Skin of body (tissue), 2 donors: ENCODE results near the gene DOK6. TPM values are rescaled to one million over a fixed set of nuclear protein-coding genes. Genes with fewer than 3 reads are reported as not detected.
A peak's percentile ranks its signal among the peaks of the same experiment; 100 is the strongest.

Experiments
- DNase-seq: peaks from one replicate; lab custom pipeline; 2025; lab: John Stamatoyannopoulos, UW
- total RNA-seq: library from RNA; depleted of rRNA; stranded (reverse); fragments of >200 nt; gene quantifications from one replicate; pipeline ENCODE4 v1.2.3, GENCODE V29; 2014

The DOK6 gene
- total RNA-seq, 1 donor from 2014 or later, result 7.0 TPM

DNA sequence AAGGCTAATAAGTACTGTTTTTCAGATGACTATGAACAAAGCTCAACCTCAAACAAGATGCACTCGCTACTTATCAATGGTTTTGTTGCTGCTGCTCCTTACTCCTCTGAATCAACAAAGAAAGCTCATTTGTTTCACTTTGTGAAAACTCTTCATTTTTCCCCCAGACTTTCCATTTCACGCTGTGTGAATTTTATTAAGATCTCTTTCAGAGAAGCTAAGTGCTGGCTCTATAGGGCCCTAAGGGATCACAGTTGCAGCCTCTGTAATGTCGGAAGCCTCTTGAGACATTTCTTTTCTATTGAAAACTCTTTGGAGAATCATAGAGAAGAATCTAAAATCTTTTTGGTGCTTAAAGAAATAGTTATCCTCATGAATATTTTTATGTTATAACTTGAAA is 337.2 kb downstream of the DOK6 start:
- no peak for DNase-seq

DNA sequence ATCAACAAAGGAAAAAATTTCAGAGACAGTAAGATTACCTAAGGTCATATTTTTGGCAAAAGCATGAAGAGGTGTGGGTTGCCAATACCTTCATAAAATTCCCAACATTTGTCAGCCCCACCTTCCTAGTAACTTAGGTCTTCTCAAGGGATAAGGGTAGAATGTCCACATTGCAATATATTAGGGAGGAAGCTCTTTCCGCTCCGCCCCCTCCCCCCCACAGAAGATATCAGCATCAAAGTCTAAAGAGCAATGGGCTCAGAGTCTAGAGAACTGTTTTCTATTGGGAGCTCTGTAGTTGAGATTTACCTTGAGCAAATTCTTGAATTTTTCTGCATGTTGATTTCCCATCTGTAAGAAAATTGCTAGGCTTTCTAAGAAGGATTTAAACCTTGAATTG is 346.7 kb downstream of the DOK6 start:
- no peak for DNase-seq

DNA sequence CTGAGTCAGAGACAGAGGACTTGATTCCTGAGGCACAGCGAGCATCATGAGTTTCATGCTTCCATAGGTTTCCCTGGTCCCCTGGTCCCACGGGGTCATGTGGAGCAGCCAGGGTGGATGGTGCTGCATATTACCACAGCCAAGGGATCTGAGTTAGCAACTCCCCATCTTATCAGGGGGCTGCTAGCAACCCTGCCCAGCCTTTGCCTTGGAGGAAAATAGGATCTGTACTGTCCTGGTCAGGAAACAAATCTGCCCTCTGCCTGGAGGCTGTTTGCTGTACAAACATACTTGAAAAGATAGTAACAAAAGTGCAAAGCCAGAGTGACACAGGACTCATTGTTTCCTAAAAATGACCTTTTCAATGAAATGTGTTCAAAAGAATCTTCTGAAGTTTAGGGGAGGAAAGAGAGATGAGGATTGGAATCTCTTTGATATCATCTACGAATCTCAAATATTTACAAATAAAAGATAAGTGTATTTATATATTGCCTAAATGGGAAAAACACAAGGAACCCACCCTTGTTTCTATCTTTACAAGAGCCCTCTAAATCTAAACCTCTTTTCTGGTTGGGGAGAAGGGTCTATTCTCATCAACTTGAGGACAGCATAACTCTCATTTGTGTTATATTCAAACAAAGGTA is 352.2 kb downstream of the DOK6 start:
- no peak for DNase-seq

DNA sequence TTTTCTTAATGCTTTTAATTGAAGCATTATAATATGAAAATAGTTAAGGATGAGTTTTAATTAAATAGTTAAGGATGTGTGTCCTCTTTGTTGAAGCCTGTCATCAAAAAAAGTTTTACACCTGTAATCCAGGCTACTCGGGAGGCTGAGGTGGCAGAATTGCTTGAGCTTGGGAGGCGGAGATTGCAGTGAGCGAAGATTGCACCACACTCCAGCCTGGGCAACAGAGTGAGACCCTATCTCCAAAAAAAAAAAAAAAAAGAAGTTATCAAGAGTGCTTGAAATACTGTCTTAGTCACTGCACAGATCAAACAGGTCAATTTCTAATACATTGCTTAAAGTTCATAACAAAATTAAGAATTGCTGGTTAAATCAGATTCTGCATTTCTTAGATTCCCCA is 353.4 kb downstream of the DOK6 start:
- DNase-seq, result no peak

DNA sequence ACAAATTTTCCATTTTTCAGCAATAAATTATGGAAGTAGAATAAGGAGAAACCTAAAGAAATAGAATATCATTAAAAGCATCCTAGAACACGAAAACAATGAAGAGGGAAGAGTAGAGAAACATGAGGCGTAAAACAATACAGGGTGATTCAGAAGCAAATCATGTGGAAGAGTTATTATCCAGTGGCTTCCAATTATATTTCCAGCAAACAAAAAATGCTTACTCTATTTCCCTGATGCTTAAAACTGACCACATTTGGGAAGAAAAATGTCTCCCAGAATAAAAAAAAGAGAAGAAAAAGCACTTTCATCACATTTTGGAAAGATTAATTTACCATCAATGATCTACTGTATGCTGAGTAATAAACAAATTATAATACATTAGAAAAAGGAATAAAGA is 354.4 kb downstream of the DOK6 start:
- no peak for DNase-seq

DNA sequence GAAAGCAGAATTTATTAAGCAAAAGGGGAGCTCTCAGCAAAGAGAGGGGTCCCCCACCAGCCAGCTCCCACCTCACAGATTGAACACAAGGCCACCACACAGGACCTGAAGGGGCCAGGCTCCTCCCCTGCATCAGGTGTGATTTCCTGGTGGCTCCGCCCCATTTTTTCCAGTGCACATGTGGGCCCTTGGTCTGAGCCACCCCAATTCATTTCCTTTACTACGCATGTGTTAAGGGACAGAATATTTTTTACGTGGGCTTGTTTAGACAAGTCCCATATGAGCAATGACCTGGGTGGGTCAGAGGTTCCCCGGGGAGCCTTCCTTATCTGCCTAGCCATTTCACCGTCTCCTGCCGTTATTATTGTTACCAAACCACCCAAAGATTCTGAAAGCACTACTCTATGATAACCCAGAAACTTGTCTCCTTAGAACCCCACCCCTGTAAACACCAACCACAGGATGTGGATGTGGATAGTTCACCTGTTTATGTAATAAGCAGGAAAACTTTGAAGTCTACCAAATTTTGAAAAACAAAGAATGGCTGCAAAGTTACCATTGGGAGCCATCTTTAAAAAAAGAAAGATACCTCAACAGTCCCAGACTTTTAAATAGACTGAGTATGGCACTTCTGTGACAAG is 355.3 kb downstream of the DOK6 start:
- DNase-seq, result no peak

DNA sequence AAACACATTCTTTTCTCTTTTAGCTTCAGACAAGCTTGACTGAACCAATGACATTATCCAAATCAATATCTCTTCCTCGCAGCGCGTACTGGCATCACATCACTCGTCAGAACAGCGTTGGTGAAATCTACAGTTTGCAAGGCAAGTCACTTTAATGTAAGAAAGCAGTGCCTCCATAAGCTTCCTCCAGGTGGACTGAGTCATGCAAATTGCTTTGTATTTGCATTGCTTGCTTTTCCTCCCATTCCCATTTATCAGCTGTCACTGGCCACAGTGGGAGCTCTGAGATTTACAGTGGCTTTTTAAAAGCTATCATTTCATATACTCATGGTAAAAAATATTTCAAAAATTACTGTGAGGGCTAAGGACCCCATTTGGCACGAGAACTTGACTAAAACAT is 357.0 kb downstream of the DOK6 start:
- DNase-seq, result no peak

DNA sequence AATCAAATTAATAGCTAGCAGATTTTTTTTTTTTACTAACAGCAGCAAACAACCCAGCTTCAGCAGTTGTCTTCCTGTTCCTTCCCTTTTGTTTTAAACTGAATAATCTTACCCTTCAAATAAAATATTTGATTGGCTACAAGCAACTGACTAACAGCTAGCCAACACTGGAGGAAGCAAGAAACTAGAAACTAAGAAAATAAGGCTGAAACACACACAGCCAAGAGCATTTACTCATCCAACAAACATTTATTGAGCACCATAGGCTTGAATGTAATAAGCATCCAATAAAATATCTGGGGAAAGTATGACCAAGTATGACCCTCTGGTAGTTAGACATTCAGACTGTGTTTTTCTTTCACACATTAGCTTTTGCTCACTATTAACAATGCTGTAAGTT is 357.8 kb downstream of the DOK6 start:
- no peak for DNase-seq

DNA sequence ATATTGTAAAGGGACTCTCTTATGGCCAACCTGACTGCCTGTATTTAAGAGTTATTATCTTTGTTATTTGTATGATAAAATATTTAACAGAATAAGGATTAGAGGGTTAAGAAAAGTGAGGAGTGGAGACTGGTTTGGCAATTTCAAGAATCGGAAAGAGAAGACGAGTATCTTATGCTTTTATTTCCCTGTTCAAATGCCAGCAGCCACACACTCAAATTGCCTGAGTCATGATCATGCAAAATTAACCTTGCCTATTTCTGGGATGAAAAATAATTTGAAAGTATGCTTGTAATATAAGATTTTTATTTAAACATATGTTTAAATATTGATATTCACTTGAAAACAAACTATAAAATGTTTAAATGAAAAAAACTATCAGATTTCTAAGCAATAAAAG is 358.4 kb downstream of the DOK6 start:
- no peak for DNase-seq

DNA sequence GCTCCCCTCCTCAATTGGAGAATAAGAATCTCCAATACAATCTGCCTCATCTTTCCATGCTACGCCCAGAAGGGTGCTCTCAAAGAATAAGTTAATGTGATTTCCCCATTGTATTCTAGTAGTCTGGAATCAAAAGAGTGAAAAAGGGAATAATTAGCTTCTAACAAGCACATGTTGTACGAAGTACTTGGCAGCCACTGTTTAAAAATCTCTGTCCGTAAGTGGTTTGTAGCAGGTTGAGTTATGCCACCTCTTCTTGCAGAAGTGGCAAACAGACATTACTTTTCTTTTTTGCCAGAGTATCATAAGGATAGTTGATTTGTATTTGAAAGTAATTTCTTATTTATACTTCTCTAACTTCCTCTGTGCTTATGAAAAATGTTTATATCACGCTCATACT is 362.3 kb downstream of the DOK6 start:
- DNase-seq, result no peak

DNA sequence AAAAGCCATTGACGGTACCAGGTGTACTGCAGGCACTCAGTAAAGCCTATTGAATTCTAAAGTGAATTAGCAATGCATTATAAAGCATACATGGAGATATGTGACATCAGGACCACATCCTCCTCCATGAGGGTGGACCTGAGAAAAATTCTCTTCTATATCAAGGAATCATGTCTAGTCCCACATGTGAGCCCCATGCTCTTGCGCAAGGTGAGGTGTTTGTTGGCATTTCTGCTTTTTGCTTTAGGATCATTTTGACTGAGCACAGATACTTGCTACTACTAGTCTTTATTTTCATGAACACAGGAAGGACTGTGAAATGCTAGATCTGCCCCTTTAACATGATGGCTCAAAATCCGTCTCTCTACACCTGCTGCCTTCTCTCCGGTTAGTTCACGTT is 363.1 kb downstream of the DOK6 start:
- DNase-seq, result no peak

DNA sequence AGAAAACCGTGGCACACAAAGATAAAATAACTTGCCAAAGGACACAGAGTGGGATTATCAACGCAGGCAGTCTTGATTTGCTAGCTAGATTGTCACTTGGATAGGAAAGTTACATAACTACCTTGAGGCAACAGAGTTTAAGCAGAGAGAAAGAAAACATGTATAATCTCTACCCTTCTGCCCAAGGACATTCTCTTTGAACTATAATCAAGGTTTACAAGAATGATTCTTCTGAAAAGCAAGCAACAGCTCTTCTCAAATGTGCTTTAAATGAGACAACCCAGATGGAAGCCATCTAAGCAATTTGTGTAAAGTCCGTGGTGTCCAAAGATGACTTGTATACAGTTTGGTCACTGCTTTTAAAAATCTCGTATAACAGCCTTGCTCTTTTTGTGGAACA is 369.6 kb downstream of the DOK6 start:
- DNase-seq, result no peak

DNA sequence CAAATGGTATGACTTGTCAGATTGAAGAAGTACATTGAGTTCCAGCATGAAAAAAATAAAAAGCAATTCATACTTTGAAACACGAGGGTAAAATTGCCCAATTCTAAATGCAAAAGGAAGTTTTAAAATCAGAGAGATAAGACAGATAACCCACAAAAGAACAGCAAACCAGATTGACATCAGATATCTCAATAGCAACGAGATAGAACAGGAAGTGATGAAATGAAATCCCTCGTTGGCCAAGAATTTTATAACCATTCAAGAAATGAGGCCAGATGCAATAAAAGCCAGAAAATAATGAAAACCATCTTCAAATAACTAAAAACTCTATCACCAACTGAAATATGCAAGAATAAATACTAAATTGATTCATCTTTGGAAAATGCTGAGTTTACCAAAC is 374.1 kb downstream of the DOK6 start:
- DNase-seq, result peak; percentile 32

DNA sequence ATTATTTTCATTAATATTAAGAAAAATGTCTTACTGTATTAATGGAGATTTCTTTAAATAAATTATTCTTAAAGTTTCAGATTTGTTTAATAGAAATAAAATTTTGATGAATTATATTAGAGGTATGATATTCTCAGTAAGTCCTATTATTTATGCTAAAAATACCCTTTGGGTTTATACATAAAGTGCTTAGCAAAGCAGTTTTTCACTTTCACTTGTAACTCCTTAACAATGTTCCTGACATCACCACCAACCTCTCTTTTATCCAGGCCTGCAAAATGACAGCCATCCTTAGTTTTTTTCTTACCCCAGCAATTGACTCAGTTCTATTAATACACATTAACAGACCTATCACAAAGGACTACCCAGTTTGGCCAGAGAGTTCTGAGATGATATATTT is 376.6 kb downstream of the DOK6 start:
- DNase-seq, result no peak

DNA sequence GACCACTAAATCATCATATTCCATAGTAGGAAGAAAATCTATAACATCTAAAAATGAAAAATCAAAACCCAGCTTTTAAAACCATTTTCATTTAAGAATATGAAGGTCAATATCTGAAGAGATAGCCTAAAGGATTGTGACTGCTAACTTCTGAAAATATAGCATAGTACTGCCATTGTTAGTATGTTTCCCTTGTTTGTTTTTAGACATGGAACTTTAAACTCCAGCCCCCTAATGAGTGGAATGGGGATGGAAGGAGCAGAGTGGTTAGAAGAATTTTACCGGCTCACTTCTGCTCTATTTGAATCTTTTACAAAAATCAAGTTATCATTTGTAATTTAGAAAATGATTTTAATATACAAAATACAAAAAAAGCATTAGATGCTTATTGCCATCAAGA is 378.0 kb downstream of the DOK6 start:
- DNase-seq, result no peak

DNA sequence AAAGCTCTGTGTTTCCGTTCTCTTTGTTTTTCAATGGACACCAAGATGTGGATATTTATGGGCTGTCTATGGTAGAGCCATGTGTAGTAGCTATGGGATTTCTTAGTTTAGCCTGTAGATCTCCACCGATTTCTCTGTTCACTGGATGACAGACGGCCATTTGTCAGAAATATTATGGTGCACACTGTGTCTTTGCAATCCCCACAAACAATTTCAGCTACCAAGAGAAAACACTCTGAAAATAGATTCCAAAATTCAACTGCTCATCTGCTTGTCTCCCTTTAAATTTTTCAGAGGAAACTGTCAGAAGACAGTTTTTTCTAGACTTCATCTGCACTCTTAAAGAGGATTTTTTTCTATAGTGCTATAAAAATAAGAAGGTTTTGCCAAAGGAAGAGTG is 380.2 kb downstream of the DOK6 start:
- DNase-seq, result no peak

DNA sequence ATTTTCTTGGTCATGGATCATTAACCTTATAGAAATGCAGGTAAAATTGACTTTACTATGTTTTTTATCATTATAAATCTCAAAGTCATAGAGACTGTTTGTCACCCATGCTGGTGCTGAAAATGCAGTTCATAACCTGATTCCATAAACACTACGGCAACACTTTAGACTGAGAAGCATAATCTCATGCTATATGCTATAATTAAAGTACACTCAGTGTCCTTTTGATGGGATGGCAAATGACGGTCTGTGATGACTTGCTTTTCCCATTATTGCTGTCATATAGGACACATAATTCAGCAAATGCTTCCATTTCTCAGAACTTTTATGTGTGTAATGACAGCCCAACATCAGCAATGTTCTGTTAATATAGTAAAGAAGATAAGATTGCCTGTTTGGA is 384.1 kb downstream of the DOK6 start:
- no peak for DNase-seq

DNA sequence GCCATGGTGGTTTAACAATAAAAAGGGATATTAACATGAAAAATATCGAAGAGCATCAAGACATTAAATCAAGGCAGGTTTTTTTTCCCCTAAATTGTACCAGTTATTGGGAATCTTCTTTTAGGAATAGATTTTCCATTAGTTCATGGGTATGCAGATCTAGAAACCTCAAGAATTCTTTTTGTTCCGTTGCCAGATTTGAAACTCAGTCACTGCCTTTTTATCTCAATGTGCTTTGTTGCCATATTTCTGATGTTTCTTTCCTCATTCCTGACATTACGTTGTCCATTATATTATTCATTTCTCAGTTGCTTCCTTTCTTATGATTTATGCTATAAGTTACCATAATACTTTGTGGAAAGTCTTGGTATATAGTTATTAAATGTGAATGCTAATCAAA is 384.8 kb downstream of the DOK6 start:
- DNase-seq, result no peak

DNA sequence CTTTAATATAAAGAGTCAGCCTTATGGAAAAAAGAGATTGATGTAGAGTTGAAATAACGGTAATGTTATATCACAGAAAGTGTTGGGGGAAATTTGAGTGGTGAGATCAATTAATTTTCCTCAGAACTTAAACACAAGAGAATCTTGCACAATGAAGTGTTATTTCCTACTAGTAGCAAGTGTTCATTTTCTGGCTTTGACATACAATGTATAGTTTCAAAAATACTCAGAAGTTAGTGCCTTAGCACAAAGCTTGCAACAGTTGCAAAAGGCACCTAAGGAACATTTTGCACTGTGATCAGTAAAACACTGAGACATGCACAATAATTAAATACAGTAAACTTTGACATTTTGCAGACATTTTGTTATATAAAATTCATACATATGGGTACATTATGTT is 385.7 kb downstream of the DOK6 start:
- no peak for DNase-seq

DNA sequence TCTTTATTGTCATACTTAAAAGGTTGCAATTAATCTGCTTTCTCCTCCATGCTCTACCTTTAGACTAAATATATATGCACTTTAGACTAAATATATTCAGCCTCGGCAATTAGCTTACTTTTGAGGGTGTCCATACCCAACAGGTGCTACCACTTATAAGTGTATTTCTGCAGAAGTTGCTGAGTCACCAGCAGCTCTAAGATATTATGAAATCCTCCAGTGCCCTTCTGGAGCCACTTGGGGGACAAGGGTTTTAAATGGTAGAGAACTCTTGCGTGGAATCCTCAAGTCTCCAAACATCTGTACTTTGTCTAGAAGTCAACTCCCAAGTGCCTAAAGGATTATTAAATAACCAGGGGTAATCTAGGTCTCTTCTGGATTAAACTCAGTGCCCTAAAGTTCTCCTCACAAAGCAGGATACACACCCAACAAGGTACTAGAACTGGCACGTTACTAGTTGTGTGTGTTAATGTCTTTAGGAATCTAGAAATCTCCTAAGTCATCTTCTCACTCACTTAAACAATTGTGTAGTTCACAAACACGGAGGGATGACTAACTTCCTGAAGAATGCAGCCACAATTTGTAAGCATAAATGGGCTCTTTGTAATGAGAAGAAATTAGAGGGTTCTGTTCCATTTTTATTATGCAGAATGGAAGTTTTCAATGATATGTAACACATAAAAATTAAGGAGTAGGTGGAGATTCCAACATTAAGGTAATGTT is 387.3 kb downstream of the DOK6 start:
- no peak for DNase-seq

DNA sequence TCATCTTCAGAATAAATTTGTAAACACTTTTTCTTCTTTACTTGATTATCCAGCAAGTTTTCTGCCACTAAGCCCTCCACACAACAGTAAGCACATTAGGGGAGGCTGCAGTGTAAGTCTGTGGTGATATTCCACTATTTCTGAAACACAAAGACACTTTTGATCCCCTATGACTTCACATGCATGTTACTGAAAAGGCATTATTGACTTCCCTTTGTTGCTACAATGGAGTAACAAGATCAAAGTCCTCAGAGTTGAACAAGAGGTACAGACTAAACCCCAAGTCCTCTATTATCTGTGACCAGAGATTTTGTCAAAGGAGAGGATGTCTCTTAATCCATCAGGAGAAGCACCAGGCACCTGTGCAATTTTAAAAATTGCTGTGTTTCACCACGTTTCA is 389.1 kb downstream of the DOK6 start:
- no peak for DNase-seq

DNA sequence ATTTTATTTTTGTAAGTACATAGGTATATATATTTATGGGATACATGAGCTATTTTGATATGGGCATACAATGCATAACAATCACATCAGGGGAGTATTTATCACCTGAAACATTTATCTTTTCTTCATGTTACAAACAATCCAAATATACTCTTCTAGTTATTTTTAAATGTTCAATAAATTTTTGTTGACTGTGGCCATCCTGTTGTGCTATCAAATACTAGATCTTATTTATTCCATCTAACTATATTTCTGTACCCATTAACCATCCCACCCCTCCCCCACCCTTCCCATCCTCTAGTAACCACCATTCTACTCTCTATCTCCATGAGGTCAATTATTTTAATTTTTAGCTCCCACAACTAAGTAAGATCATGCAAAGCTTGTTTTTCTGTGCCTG is 390.0 kb downstream of the DOK6 start:
- no peak for DNase-seq

DNA sequence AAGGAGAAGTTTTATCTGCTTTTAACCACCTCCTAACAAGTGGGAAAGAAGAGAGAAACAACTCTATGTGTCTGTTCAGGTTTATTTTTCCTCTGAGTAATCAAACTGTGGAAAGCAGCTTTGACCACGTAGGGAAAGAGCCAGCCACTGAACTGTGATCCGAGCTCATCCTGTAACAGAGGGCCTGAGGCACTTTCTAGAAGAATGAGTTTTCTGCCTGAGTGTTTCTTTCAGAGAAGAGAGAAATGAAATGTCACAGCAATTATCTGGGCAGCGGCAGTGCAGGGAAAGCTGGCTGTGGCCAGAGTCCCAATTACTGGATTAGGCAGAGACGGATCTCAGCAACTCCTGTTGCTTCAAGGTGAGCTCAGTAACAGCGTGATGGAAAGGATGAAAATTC is 395.1 kb downstream of the DOK6 start:
- no peak for DNase-seq
